CD14-positive monocyte (primary cell): Measurements from ENCODE around the gene MDN1. TPM values are rescaled to one million over a fixed set of nuclear protein-coding genes. Genes with fewer than 3 reads are reported as not detected.
A peak's percentile ranks its signal among the peaks of the same experiment; 100 is the strongest.

Experiments used
- DNase-seq, 3 donors: peaks; one replicate each; pipeline ENCODE4 v3.0.0-alpha.2; 2011 to 2022
- H2AFZ ChIP-seq: 2 replicates; pipeline ENCODE4 v1.6.0; 2012; ENCODE audit warnings: mild to moderate bottlenecking, low read depth, low read length, inconsistent platforms; ENCODE audit not compliant: insufficient read depth, poor library complexity, severe bottlenecking
- H3K27ac ChIP-seq, 2 donors: 1 replicate in 1 of 2; 2 replicates in 1 of 2; pipeline ENCODE4 v1.5.1; 2012 to 2013; ENCODE audit warnings: low read length in 2 of 2, control low read depth in 1 of 2, inconsistent platforms in 1 of 2, low read depth in 1 of 2, mild to moderate bottlenecking in 1 of 2
- H3K27me3 ChIP-seq, 2 donors: one replicate each; pipeline versions ENCODE4 v1.6.0 to v1.6.1; 2011 to 2013; ENCODE audit warnings: low read length in 2 of 2; ENCODE audit not compliant: control insufficient read depth in 2 of 2, insufficient read depth in 2 of 2
- H3K36me3 ChIP-seq, 2 donors: replicated peaks in 1 of 2; 1 replicate in 1 of 2; 2 replicates in 1 of 2; pipeline versions ENCODE4 v1.5.1 to v1.6.1; 2012 to 2013; ENCODE audit warnings: low read length in 2 of 2, control low read depth in 1 of 2, inconsistent platforms in 1 of 2, mild to moderate bottlenecking in 1 of 2; ENCODE audit not compliant: insufficient read depth in 2 of 2, control insufficient read depth in 1 of 2
- H3K4me1 ChIP-seq, 2 donors: 1 replicate in 1 of 2; 2 replicates in 1 of 2; pipeline versions ENCODE4 v1.5.1 to v1.6.1; 2012 to 2013; ENCODE audit warnings: low read length in 2 of 2, control low read depth in 1 of 2, inconsistent platforms in 1 of 2, mild to moderate bottlenecking in 1 of 2, moderate library complexity in 1 of 2; ENCODE audit not compliant: insufficient read depth in 2 of 2, control insufficient read depth in 1 of 2
- H3K4me2 ChIP-seq: replicated peaks from 2 replicates; pipeline ENCODE3; 2012; ENCODE audit warnings: low read length, moderate library complexity, mild to moderate bottlenecking; ENCODE audit not compliant: poor library complexity, severe bottlenecking; ENCODE audit errors: extremely low read depth
- H3K4me3 ChIP-seq, 3 experiments: fragments of 200-600 bp in 1 of 3; sonication (generic) in 1 of 3; replicated peaks in 1 of 3; 1 replicate in 2 of 3; 2 replicates in 1 of 3; pipeline ENCODE4 v1.5.1; 2011 to 2013; ENCODE audit warnings: low read length in 3 of 3, mild to moderate bottlenecking in 3 of 3, control low read depth in 2 of 3, low read depth in 2 of 3, inconsistent platforms in 1 of 3, moderate library complexity in 1 of 3
- H3K79me2 ChIP-seq: 2 replicates; pipeline ENCODE4 v1.6.0; 2012; ENCODE audit warnings: mild to moderate bottlenecking, control low read depth, inconsistent platforms, low read length, moderate library complexity; ENCODE audit not compliant: insufficient read depth
- H3K9ac ChIP-seq: 2 replicates; pipeline ENCODE4 v1.6.0; 2017; ENCODE audit warnings: low read length, mild to moderate bottlenecking; ENCODE audit not compliant: insufficient read depth, poor library complexity, severe bottlenecking
- H3K9me3 ChIP-seq, 2 donors: replicated peaks in 1 of 2; 1 replicate in 1 of 2; 2 replicates in 1 of 2; pipeline versions ENCODE4 v1.5.1 to v1.6.1; 2012 to 2013; ENCODE audit warnings: low read length in 2 of 2, control low read depth in 1 of 2; ENCODE audit not compliant: control insufficient read depth in 1 of 2, insufficient read depth in 1 of 2
- H4K20me1 ChIP-seq: 2 replicates; pipeline ENCODE4 v1.6.0; 2012; ENCODE audit warnings: mild to moderate bottlenecking, low read length, control low read depth, moderate library complexity; ENCODE audit not compliant: insufficient read depth
- H3K27ac Mint-ChIP-seq, 7 donors: one replicate each; pipeline ENCODE4 v1.8.0; 2020; ENCODE audit warnings: mild to moderate bottlenecking in 7 of 7, mixed read lengths in 7 of 7, moderate library complexity in 6 of 7, inconsistent platforms in 2 of 7
- H3K27me3 Mint-ChIP-seq, 3 donors: one replicate each; pipeline ENCODE4 v1.8.0; 2021 to 2022; ENCODE audit warnings: low read depth in 3 of 3, mild to moderate bottlenecking in 3 of 3, mixed read lengths in 3 of 3, moderate library complexity in 3 of 3, inconsistent platforms in 1 of 3
- H3K36me3 Mint-ChIP-seq, 2 donors: one replicate each; pipeline ENCODE4 v1.8.0; 2020; ENCODE audit warnings: mixed read lengths in 2 of 2, inconsistent platforms in 1 of 2, mild to moderate bottlenecking in 1 of 2
- H3K4me1 Mint-ChIP-seq: one replicate; pipeline ENCODE4 v1.8.0; 2020; ENCODE audit warnings: mild to moderate bottlenecking, mixed read lengths
- H3K4me3 Mint-ChIP-seq, 2 donors: one replicate each; pipeline ENCODE4 v1.8.0; 2020; ENCODE audit warnings: mild to moderate bottlenecking in 2 of 2, mixed read lengths in 2 of 2, moderate library complexity in 1 of 2
- H3K9me3 Mint-ChIP-seq, 7 donors: one replicate each; pipeline ENCODE4 v1.8.0; 2020 to 2022; ENCODE audit warnings: mixed read lengths in 7 of 7, mild to moderate bottlenecking in 6 of 7, moderate library complexity in 6 of 7, inconsistent platforms in 2 of 7
- WGBS: methylation state at CpG from one replicate; pipeline ENCODE4 v1.1.5; 2013; ENCODE audit warnings: missing lambda C conversion rate; ENCODE audit not compliant: insufficient coverage; 5-methylcytosine and 5-hydroxymethylcytosine counted together
- intact Hi-C, 2 donors: fragments of 100-400 bp; cut with micrococcal nuclease; formaldehyde crosslinking; loops; one replicate each; pipeline versions ENCODE4 v1.15.0 to v1.15.1; 2023
- polyA plus RNA-seq, 3 donors: library from polyadenylated mRNA; depleted of rRNA in 1 of 3; unstranded in 2 of 3; stranded (reverse) in 1 of 3; fragments of 300-500 nt in 2 of 3; fragments of >200 nt in 1 of 3; fragmentation: Illumina TruSeq in 2 of 3; gene quantifications; 1 replicate in 2 of 3; 2 replicates in 1 of 3; pipeline ENCODE4 v1.2.3, GENCODE V29; 2012 to 2021
- TF ChIP-seq, protein P1 (sequence below): fragments of 200-600 bp; IDR thresholded peaks from one replicate; pipeline ENCODE4 v1.8.0; 2022; ENCODE audit warnings: antibody characterized with exemption, mild to moderate bottlenecking

Gene MDN1
- polyA plus RNA-seq, 3 donors, result 0.61 to 6.6 (median 1.8) TPM

DNA sequence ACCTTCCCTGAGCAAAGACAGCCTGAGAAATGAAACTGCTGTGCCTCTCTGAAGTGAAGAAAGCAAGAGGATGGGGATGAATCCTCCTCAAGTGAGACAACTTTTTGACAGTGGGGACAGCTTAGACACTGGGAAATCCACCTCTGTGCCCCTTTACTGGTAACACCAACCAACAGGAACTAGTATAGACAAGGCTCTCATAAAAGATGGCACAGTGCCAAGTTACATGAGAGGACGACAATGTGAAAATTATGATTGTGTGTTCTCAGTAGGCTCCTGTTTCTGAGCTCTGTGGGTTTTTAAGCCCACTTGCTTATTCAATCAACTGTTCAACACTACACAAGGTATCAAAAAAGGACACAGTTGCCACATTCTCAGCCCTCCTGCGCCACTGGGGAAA lies 139.4 kb downstream of the MDN1 start:
- Histone ChIP-seq H3K27ac (peak overlapping the region in 1 of 2 donors; percentile 10), H3K36me3 (peaks cover 69 to 95% of the 10 kb centered on the region in 2 donors), H3K4me3 (no peak overlapping the region), H3K9me3 (no peaks in the 10 kb centered on the region), H3K27me3 (no peaks in the 10 kb centered on the region), H4K20me1 (no peaks in the 10 kb centered on the region), H3K4me1 (no peaks in the 10 kb centered on the region), H2AFZ (no peak overlapping the region), H3K4me2 (no peak overlapping the region), H3K79me2 (no peaks in the 10 kb centered on the region), H3K9ac (no peak overlapping the region)
- Mint-ChIP-seq H3K27ac (peak overlapping the region in 1 of 7 donors; percentile 5), H3K36me3 (peaks cover 81 to 82% of the 10 kb centered on the region in 2 donors), H3K9me3 (no peaks in the 10 kb centered on the region), H3K4me1 (no peaks in the 10 kb centered on the region), H3K4me3 (no peak overlapping the region), H3K27me3 (no peaks in the 10 kb centered on the region)
- WGBS, result 89% methylated on average over 1 of the region's 2 CpGs
- TF ChIP-seq, protein P1, sequence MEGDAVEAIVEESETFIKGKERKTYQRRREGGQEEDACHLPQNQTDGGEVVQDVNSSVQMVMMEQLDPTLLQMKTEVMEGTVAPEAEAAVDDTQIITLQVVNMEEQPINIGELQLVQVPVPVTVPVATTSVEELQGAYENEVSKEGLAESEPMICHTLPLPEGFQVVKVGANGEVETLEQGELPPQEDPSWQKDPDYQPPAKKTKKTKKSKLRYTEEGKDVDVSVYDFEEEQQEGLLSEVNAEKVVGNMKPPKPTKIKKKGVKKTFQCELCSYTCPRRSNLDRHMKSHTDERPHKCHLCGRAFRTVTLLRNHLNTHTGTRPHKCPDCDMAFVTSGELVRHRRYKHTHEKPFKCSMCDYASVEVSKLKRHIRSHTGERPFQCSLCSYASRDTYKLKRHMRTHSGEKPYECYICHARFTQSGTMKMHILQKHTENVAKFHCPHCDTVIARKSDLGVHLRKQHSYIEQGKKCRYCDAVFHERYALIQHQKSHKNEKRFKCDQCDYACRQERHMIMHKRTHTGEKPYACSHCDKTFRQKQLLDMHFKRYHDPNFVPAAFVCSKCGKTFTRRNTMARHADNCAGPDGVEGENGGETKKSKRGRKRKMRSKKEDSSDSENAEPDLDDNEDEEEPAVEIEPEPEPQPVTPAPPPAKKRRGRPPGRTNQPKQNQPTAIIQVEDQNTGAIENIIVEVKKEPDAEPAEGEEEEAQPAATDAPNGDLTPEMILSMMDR, result no peak
- DNase-seq, result no peak
- intact Hi-C loops, result no loop called here

DNA sequence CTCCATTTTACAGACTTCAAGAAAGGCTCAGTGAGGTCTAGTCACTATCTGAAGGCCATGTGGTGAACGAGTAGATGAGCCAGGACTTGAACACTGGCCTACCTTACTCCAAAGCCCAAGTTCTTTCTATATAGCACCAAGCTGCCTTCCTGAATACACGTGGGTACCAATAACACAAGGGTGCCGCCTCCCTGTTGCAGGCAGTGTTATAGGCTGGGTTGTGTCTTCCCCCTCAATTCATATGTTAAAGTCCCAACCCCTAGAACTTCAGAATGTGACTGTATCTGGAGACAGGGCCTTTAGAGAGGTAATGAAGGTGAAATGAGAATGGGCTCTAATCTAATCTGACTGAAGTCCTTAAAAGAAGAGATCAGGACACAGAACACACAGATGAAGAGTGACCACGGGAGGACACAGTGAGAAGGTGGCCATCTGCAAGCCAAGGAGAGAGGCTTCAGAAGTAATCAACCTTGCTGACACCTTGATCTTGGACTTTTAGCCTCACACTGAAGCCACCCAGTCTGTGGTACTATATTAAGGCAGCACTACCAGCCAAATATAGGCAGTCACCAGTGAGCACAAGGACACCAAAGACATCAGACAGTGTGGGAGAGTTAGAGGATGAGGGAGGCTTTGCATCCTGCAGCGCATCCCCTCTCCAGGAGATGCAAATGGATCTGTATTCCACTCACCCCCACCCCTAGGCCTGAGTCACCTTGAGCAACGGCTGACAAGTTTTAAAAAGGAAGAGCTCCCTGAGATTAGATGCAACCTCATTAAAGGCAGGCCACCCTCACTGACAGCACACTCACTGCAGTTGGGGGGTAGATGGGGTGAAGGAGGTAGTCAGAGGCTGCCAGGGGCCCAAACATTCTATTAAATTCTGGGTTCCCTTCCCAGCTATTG lies 140.1 kb downstream of the MDN1 start:
- no peaks in the 10 kb centered on the region for H3K4me1 Mint-ChIP-seq
- no peak overlapping the region for H3K4me3 Mint-ChIP-seq
- Histone ChIP-seq H3K27me3 (no peaks in the 10 kb centered on the region), H3K36me3 (peaks cover 72 to 95% of the 10 kb centered on the region in 2 donors), H4K20me1 (no peaks in the 10 kb centered on the region), H2AFZ (no peak overlapping the region), H3K4me1 (no peaks in the 10 kb centered on the region), H3K27ac (peak overlapping the region in 1 of 2 donors; percentile 10), H3K4me3 (no peak overlapping the region), H3K9ac (no peak overlapping the region), H3K79me2 (no peaks in the 10 kb centered on the region), H3K4me2 (no peak overlapping the region), H3K9me3 (no peaks in the 10 kb centered on the region)
- H3K9me3 Mint-ChIP-seq, result no peaks in the 10 kb centered on the region
- no CpG with 5 or more reads among the region's 6 CpGs for WGBS
- intact Hi-C loops, result no loop called here
- no peaks in the 10 kb centered on the region for H3K27me3 Mint-ChIP-seq
- no peak for DNase-seq
- peaks cover 81 to 82% of the 10 kb centered on the region in 2 donors for H3K36me3 Mint-ChIP-seq
- peak overlapping the region in 2 of 7 donors; percentile 37 to 70 for H3K27ac Mint-ChIP-seq
- TF ChIP-seq, protein P1, result no peak
